Erythroblast (primary cell): ENCODE data around the gene ACP1.

Experiments used
- DNase-seq, 2 experiments: peaks; one replicate each; lab custom pipeline; 2025; lab: John Stamatoyannopoulos, UW
- GATA1 ChIP-seq: IDR thresholded peaks from 2 replicates; pipeline ENCODE4 v1.6.1; 2011; ENCODE audit warnings: low read depth, mild to moderate bottlenecking, control low read depth, low read length, moderate library complexity
- POLR2A ChIP-seq: IDR thresholded peaks from 2 replicates; pipeline ENCODE4 v1.6.1; 2011; ENCODE audit warnings: mild to moderate bottlenecking, low read length

Gene ACP1

DNA sequence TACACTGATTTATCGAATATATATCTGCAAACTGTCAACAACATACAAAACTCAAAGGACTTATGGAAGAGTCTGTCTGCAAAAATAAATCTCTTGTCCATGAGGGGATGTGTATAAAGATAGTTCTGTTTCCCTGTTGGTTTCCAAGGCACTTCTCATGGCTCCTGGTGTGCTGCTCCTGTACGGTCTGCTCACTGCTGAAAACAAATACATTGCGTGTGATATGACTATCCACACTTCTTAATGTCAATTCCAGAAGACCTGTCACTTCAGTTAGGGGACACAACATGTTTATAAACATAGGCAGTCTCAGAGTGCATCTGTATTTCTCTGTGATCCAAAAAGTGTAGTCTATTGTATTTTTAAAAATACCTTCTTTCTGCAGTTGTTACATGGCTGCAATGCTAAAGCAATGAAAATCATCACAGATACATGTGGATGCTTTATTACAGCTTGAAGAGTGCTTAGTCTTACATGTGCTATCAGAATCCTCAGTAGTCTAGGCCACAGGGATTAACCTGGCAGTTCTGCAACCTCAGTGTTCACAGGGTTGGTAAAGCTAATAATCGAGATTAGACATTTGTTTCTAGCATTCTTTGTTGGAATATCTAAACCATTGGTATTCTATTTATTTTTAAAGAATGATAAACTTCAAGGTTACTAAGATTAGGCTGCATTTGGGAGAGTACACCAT, 15.4 kb downstream of the ACP1 start:
- TF ChIP-seq POLR2A: no peak
- no peak for TF ChIP-seq GATA1
- DNase-seq: no peak

DNA sequence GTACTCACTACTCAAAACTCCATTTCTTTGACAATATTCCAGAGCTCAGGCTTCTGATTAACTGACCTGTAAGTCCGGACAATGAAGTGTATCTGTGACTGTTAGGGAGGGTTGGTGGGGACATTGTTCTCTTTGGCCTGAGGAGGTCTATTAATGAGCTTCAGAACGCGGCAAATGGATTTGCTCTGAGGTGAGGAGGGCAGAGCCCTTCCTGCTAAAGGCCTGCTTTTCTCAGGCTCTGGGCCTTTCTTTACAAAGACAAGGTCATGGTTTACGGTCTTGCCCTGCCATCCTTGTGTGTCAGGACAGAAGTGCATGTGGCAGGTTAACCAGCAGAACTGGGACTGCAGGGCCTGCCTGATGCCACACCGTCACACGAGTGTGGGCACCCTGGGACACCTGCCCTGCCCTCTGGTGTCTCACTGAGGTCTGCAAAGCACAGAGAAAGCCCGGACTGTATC, 15.9 kb downstream of the ACP1 start:
- DNase-seq: no peak
- no peak for TF ChIP-seq POLR2A
- no peak for TF ChIP-seq GATA1

DNA sequence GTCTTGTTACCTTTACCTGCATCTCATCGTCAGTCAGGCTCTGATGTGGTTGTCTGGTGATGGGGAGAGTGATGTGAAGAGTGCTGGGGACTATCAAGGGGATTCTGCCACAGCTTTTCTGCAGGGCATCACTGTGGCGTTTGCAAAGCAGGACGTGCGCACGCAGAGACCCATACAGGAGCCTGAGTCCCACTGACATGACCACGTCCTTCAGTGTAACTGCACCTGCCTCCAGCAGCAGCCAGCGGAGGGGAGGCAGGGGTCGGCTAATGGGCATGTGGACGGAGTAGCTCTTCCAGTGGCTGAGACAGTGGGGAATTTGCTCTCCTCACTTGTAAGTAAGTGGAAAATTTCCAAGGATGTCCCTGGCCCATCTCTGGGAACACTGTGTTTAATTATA, 16.6 kb downstream of the ACP1 start:
- TF ChIP-seq GATA1 (no peak), POLR2A (no peak)
- DNase-seq: no peak

DNA sequence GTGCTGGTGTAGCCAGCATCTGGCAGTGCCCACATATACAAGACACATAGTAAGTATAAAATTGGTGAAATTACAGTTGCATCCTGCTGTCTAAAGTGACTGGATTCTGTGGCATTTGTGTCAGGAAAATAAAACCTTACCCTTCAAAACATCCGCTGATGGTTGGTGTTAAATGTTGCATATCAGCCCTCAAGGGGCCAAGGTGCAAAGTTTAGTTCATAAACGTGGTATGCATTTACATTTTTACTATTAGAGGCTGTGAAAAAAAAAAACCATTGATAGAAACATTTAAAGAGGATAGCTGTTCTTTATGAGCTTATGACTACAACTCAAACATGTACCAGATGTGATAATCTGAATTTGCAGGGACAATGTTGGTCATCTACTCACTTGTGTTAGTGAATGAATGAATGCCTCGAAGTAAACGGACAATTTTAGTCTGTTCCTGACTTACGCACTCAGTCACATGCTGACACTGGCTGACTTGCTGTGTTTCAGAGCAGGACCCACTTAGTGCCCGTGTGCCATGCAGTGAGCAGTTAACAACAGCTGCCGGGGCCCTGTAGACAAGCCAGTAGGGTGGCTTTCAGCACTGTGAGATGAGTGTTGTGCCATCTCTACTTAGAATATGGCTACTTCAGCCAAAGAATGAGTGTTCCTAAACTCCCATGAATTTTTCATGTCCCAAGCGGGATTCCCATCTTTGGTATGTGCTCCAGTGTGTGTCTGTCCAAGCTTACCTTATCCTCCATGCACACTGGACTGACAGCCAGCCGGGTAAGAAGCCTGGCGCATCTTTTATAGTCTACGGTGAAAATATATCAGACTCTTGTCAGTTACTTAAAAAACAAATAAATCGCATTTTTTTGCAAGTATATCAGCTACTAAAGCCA, 17.9 kb downstream of the ACP1 start:
- DNase-seq: no peak
- TF ChIP-seq POLR2A (no peak), GATA1 (no peak)

DNA sequence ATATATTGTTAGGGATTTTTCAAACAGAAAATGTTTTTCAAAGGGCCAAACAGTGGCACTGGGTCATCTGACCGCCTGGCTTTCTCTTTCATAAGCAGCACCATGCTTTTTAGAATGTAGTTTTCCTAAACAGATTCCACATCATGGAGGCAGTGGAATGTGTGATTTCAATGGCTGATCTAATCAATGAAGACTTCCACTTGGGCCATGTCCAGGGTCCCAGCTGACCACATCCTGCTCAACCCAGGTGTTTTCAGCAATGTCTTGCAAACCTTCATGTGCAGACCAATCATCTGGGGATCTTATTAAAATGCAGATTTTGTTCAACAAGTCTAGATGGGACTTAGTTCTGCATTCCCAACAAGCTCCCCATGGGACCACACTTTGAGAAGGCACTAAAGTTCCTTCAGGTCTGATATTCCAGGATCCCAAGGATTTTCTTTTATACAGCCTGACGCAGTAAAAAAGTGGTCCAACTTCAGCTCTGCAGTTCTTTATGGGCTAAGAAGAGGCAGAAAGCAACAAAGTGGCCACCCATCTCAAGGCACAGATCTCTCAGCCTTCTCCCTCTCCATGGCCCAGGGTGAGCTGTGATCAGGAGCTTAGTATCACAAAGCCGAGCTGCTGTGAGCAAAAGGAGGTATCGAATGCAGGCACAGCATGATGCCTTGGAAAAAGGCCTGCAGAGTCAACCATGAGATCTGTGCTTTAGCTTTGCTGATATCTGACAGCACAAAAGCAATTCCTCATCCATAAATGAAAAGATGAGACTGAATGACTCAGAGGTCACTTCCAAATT, 19.4 kb downstream of the ACP1 start:
- DNase-seq: no peak
- no peak for TF ChIP-seq GATA1
- TF ChIP-seq POLR2A: no peak

DNA sequence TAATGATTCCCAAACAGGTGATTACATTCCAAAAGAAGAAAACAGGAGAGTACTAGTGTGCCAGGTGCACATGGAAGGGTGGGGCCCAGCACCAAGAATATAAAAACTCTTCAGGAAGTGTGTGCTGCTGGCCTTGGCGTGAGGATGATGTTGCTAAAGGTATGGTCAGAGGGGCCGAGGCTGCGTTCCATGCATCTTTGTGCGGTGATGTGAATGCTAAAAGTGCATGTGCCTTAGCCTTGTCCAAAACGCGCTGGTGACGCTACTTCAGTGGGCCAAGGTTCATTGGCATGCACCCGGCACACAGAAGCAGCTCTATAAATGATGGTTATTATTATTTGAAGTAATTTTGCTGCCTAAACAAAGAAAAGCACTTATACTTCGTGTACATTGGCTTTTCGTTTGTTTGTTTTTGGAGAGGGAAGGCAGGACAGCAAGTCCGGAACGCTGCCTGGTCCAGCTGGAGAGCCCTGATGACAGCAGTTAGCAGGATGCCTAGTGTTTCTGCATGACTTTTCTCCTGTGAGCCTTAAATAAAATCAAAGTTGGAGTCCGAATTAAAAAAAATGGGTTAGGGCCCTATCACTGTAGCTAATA, 20.2 kb downstream of the ACP1 start:
- no peak for DNase-seq
- TF ChIP-seq POLR2A (no peak), GATA1 (no peak)

DNA sequence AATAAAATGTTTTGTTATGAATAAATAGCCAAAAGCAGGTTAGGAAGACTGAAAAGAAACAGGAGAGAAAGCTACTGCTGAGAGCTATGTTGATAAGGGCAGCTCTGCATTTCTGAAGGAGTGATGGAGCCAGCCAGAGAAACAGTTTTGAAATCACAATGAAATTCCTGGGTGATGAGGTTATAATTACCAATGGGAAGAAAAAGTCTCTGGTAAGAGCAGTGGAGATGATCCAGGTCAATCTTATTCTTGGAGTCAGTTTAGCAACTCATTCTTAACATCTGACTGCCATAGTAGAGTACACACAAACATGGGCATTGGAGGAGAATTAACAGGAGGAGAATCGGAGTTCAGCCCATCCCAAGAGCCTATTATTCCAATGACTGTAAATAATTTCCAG, 20.8 kb downstream of the ACP1 start:
- DNase-seq: no peak
- no peak for TF ChIP-seq POLR2A
- no peak for TF ChIP-seq GATA1

DNA sequence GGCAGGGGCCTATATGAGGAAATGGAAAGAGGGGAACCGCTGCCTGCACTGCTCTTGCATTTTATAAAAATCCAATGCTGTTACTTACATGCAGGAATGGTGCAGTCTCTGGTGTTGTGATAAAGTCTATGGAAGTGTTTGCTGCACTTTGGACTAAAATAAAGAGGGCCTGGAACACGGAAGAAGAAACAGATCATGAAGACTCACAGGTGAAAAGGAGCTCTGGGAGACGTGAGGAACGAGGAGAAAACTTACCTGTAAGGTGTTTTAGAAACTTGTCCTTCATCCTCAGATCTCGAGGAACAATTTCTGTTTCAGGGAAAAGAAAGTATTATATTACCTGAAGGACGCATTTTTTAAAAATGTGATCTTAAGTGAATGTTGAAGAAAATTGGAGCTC, 21.3 kb downstream of the ACP1 start:
- no peak for DNase-seq
- TF ChIP-seq GATA1: no peak
- TF ChIP-seq POLR2A: no peak

DNA sequence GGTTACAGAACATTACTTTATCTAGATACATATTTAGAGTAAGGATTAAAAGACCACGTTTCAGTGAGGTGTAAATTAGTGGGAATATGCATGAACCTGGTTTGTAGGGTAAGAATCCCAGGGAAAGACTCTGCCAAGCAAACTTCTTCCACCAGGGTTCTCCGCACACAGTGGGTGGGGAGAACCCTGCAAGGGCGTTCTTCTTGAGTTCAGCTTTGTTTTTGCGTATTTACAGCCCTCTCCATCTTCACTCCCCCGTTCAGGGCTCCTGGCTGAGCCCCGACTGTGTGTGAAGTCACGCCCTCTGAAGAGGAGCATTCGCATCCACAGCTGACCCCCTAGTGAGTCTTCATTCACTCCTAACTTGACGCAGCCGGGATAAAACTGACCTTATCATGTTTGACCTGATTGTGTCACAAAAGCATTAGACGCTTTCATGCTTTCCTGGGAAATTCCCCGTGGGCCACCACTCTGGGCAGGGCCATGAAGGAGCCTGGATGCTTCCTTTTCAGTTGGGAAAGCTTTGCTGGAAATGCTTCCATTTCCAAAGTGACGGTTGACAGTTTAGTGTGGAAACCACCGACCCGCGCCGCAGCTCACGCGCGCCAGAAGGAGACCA, 22.1 kb downstream of the ACP1 start:
- no peak for DNase-seq
- TF ChIP-seq POLR2A (no peak), GATA1 (no peak)

DNA sequence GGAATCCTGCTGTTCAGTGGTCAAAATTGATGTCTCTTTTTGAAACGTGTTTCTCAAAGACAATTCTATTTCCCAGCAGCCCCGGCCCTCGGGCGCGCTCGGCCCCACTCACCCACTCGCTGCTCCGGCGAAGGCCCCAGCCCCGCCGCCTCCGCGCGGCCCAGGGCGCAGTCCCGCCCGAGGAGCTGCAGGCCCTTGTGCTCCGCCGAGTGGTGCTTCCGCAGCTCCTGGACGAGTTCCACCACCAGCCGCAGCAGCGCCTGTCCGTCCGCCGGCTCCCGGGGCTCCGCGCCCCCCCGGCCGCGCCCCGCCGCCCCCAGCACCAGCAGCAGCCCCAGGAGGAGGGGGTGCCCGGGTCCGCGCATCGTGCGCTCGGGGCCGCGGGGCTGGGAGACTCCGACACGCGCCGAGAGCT, 22.7 kb downstream of the ACP1 start:
- peak; percentile 4 to 29 for DNase-seq
- no peak for TF ChIP-seq GATA1
- TF ChIP-seq POLR2A: no peak

DNA sequence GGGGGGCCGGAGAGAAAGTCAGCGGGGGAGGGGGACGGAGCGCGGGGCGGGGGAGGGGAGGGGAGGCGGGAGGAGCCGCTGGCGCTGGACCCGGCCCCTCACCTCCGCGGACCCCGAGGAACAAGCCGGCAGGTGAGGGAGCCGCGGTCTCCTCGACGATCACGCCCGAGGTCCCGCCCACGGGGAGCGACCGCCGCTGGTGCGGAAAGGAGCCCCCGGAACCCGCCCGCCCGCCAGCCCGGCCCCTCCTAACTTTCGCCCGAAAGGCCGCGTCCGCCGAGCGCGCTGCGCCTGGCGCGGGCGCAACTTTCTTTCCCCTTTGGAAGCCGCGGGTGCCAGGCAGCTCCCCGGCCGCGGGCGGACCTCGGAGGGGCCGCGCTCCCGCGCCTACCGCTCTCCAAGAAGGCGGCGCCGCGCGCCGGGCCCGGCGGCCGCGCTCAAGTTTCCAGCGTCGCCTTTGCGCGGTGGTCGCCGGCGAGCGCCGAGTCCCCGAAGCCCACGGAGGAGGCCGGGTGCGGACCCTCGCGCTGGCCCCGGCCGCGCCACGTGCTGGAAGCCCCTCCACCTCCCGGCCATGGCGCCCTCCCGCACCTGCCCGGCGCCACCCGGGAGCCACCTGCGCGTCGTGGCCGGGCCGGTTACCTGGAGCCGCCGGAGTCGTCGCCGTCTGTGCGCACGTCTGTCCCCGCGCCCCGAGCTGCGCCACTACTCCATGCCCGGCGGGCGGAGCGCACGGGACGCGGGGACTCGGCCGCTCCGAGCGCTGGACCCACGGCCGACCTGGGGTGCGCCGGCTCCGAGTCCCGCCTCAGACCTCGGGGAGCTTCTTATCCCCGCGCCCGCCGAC, 23.4 kb downstream of the ACP1 start, which contains the start of gene ALKAL2:
Gene ALKAL2, minus strand, starts transcription at position 181 of the 847 bp plus-strand sequence. CDS start 256 bp downstream, outside the sequence.
- DNase-seq: peak; percentile 16 to 28
- no peak for TF ChIP-seq GATA1
- no peak for TF ChIP-seq POLR2A
